ENCODE measurements around the gene C12orf75.

DNA sequence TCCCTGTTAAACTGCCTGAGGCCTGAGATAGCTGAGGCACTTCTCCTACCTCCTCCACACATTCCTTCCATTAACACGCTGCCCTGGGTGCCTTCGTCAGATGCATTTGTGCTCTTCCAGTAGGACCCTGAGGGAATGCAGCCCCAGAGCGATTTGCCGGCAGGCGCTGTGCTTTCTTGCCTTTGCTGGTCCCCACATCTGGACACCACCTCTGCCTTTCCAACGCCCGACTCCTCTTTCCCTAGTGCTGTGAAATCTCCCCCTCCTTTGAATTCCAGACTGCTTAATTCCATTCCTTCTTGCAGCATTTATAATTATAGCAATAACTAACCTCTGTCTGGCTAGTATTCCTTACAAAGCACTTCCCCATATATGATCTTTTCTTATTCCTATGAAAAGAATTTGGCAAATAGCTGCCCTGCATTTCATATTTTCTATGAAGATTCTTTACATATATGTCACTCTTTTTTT, 88.4 kb downstream of the C12orf75 start:
- TF ChIP-seq, protein P1, sequence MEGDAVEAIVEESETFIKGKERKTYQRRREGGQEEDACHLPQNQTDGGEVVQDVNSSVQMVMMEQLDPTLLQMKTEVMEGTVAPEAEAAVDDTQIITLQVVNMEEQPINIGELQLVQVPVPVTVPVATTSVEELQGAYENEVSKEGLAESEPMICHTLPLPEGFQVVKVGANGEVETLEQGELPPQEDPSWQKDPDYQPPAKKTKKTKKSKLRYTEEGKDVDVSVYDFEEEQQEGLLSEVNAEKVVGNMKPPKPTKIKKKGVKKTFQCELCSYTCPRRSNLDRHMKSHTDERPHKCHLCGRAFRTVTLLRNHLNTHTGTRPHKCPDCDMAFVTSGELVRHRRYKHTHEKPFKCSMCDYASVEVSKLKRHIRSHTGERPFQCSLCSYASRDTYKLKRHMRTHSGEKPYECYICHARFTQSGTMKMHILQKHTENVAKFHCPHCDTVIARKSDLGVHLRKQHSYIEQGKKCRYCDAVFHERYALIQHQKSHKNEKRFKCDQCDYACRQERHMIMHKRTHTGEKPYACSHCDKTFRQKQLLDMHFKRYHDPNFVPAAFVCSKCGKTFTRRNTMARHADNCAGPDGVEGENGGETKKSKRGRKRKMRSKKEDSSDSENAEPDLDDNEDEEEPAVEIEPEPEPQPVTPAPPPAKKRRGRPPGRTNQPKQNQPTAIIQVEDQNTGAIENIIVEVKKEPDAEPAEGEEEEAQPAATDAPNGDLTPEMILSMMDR (IDR thresholded peaks at IDR 0.05) = no peak
- TF ChIP-seq POLR2A (IDR thresholded peaks at IDR 0.05) = no peak

Measured in thyroid gland (tissue), 4 donors.